Measurements from ENCODE around the gene RASSF3.

The RASSF3 gene

DNA sequence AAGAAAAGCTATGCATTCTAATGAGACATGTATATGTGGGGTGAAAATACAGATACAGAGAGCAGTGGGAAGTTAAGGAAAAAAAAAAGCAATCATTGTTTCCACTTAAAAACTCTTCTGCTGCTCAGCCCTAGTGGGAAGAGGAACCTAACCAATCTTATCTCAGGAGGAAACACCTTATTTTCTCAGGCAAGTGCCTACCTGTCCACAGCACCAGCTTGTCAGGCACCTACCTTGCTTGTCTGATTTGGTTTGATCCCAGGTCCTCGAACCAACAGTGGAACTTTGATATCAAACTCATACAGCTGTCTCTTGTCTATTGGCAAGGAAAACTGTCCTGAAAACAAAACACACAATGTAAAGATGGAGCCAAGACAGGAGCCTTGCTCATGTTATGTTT lies 126.5 kb downstream of the RASSF3 start:
- no peak for DNase-seq

DNA sequence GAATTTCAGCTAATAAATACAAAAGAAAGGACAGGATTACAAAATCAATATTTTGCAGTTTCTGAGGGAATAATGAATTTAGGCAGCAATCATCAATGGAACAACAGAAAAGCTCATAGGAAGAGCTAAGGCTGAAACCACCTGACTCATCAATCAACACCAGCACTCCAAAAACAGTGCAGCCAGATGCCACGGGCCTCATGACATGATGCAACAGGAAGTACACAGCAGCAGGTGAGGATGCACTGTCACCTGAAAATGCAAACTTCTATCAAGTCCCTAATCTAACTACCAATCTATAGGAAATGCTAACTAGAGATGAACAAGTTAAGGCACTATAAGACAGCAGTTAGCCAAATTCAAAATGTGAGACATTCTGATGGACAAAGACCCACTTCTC lies 127.2 kb downstream of the RASSF3 start:
- DNase-seq: no peak

DNA sequence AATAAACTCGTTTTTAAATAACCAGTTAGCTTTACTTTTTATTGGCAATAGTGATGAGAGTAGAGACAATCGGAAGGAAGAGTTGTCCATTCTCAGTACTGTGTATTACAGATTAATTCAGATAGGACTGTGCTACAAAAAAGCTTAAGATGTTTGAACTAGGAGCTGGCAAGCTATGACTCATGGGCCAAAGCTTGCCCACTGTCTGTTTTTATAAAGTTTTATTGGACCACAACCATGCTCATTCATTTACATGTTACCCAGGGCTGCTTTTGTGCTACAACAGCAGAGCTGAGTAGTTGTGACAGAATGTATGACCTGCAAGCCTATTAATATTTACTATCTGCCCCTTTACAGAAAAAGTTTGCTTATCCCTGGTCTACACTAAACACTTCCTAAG lies 129.5 kb downstream of the RASSF3 start:
- DNase-seq: no peak

DNA sequence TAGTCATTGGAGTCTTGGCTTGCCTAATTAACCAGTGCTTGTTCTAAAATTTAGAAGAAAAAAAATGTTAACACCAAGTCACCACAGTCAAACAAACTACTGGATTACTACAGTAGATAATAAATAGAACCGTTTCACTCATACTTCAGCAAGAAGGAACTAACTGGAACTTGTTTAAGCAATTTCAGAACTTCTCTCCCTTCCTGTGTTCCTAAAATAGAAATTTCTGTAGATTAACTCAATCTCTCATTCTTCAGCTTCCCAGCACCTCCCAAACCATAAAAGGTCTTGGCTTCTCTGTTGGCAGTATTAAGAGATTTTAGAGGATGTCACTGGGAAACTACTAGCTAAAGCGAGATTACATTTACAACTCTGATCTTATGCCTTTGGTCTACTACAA lies 130.4 kb downstream of the RASSF3 start:
- no peak for DNase-seq

DNA sequence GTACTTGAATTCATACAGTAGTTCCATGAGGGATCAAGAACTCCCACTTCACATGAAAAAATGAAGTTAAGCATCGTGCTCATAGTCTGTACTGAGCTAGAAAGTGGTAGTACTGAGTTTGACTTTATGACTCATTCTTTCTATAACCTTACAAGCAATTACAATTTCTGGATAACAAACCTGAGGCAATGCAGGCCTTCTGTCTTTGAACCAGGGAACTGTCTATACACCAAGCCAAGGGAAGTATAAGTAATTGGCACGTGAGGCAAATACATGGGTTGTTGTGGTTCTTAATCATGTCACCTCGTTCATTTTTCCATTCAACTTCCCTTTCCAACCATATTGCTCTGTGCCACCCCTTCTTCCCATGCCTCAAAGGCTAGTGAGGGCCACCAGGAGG lies 132.1 kb downstream of the RASSF3 start:
- no peak for DNase-seq

DNA sequence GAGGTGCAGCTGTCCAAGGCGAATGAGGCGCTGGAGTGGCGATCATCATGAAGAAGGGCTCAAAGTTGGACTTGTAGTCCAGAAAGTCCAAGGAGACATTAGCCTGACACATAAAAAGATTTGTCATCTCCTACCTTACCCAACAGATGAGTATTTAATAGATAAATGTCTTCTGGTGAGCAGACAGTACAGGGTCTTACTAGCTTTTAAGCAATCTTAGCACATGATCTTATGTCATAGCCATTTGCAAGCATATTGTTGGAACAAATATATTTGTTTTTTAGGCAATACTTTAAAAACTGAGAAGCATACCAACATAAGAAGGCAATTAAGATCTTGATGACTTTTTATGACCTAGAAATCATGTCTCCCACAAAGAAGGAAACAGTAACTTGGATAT lies 132.9 kb downstream of the RASSF3 start:
- no peak for DNase-seq

DNA sequence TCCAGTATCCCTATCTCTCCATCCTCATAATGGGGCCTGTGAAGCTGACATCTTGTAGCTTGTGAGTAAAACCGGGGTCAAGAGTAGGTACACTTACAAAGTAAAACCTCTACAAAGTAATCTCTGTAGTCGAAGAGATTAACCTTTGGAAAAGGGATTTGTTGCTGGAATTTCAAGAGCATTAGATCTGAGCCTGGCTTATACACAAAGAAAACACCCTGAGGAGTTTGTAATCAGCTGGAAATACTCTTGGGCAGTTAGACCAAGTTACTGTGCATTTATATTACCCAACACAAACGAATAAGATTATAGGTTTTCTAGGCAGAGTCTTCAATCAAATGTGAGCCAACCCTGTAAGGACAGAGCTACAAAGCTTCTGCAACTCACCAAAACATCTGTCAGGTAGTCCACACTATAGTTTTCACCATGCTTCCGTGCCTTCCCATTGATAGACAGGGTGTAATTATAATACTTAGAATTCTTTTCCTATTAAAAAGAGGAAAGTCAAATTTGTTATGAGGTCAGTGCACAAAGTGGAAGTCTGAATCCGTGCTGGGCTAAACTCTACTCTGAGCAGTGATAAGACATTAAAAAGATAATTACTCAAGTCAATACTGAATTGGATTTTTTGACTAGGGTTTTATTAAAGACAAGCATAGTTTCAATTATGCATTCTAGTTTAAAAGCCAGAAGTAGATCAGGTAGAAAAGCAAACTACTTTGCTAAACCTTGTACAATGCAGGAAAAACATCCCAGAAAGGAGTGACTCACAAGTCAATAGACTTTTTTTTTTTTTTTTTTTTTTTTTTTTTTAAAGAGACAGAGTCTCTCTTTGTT lies 134.3 kb downstream of the RASSF3 start:
- no peak for DNase-seq

DNA sequence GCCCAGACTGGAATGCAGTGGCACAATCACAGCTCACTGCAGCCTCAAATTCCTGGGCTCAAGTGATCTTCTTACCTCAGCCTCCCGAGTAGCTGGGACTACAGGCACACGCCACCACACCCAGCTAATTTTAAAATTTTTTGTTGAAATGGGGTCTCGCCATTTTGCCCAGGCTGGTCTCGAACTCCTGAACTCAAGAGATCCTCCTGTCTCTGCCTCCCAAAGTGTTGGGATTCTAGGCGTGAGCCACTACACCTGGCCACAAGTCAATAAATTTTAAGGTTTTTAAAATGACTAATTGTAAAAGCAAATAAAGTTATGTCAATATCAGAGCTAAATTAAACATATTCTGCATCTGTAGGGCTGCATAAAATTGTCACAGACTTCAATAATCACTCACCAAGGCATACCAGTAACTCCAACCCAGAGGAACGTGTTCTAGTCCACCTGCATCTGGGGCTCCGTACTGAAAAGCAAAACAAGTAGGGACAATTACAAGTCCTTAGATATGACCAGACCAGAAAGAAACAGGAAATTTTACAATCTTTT lies 135.0 kb downstream of the RASSF3 start:
- no peak for DNase-seq

DNA sequence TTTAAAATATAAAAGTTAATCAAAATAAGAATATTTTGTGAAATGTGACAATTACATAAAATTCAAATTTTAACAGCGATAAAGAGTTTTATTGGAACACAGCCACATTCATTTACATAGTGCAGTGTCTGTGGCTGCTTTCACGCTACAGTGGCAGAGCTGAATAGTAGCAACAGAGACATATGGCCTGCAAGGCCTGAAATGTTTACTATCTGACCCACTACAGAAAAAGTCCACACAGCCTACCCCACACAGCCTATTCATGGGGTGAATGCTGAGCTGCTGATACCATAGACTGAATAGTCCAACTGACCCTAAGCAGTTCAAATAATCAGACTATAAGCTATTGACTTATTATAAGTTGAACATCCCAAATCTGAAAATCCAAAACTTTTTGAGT lies 135.7 kb downstream of the RASSF3 start:
- no peak for DNase-seq

DNA sequence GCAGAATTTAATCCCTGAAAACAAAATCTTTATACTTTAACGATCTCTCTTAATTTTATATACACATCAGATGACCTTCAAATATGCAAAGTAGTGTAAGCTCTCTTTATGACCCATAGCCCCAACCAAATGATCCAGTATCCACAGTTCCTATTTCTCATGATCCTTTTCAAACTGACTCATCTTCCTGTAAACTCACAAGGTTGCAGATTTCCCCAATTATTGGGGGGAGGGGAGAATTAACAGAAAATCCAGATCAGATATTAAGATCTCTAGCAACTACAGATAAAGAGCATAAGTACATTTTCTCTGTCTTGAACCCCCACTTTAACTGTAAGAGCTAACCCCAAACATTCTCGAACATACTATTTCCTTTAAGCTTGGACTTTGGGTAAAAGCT lies 136.4 kb downstream of the RASSF3 start:
- no peak for DNase-seq

Measured in hippocampal formation (tissue), 2 donors.